ENCODE data around the gene KPNB1. TPM values are rescaled to one million over a fixed set of nuclear protein-coding genes. Genes with fewer than 3 reads are reported as not detected.
A peak's percentile ranks its signal among the peaks of the same experiment; 100 is the strongest.

The KPNB1 gene
- total and polyA plus RNA-seq, 2 of the 8 experiments (the other 6 are each of a cell fraction or from before 2014, with no cell fraction given): 171 to 625 TPM

DNA sequence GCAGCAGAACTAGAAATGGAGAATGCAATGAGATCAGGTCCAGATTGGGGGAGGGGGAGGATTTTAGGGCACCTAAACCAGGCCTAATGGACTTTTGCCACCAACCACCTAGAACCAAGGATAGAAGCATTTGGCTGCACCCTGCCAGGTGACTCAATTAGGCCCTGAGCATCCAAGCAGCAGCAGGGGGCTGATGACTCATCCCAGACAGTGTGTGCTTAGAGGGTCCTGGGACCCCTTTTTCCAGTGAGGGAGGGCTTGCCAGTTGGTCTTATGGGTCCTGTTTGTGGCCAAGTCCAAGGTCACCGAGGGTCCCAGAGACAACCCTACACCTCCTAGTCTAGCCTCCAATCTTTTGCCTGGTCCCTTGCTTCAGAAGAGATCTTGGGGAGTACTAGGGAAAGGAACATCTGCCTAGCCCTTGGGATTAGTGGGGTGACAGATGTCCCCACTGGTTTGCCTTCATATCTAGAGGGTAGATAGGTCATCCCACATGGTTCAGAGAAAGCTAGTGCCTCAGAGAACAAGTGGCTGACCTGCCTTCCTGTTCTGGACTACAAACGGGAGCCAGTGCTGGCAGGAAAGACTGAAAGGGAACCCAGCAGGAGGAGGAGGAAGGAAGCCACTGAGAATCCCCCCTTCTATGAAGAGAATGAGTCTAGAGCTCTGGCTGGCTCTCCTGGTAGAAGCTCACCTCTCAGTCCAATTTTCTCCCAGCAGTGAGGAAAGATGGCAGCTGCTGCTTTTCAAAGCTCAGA is 42.6 kb downstream of the KPNB1 start:
- no peak overlapping the region for H3K14ac ChIP-seq (ENCODE audit: insufficient read length)
- H4K20me1 ChIP-seq (replicated peaks in 1 of 2; ENCODE audit: control insufficient read depth in 1 of 2, insufficient read depth in 2 of 2, low read length in 2 of 2): peaks cover 0 to 3% of the 10 kb centered on the region in 2 experiments
- H3K23me2 ChIP-seq (ENCODE audit: low read depth, low read length): peaks cover 14% of the 10 kb centered on the region
- TF ChIP-seq CEBPB (IDR thresholded peaks at IDR 0.05; ENCODE audit: low read depth, low read length) (no peak), YY1 (IDR thresholded peaks at IDR 0.05; ENCODE audit: low read depth, low read length) (0 out of 2 replicates have a peak, but pooled peaks have one; percentile 24), SRF (IDR thresholded peaks at IDR 0.05; ENCODE audit: low read depth, low read length) (no peak)
- no peak overlapping the region for H2BK15ac ChIP-seq (ENCODE audit: low read length)
- no peak overlapping the region for H2BK120ac ChIP-seq (replicated peaks; ENCODE audit: low read depth, low read length)
- H3K27me3 ChIP-seq (replicated peaks in 1 of 4; ENCODE audit: control insufficient read depth in 3 of 4, extremely low read depth in 1 of 4, insufficient read depth in 3 of 4, low read length in 3 of 4): no peaks in the 10 kb centered on the region; a peak in 1 of 7 replicates
- no peak overlapping the region; the same call in 1 of the 2 replicates for H2AK5ac ChIP-seq (ENCODE audit: low read depth, low read length)
- H3K79me1 ChIP-seq (ENCODE audit: low read depth, low read length): no peaks in the 10 kb centered on the region; the same call in 1 of the 2 replicates
- H2BK20ac ChIP-seq (ENCODE audit: low read length): peak overlapping the region; percentile 29; the same call in 1 of the 2 replicates
- no peak overlapping the region for H2AFZ ChIP-seq (ENCODE audit: low read length)
- DNase-seq (ENCODE audit: low read depth in 1 of 2, low spot score in 2 of 2) (no peak), FAIRE-seq (no peak)
- H3K27ac ChIP-seq (ENCODE audit: low read depth, low read length): no peak overlapping the region
- peak overlapping the region; percentile 65 to 93 for H3K4me2 ChIP-seq (ENCODE audit: insufficient read depth in 1 of 2, low read depth in 2 of 2, low read length in 2 of 2)
- H3K4me1 ChIP-seq (replicated peaks in 1 of 4; ENCODE audit: control insufficient read depth in 3 of 4, insufficient read depth in 4 of 4, low read length in 3 of 4): peaks cover 17 to 25% (median 22%) of the 10 kb centered on the region in 4 experiments
- POLR2A ChIA-PET (ENCODE audit: partially characterized antibody): interaction anchor here (0.8 to 41.8 kb wide), 10 partner anchors 9 to 54 kb away, joined by 3 to 1575 read pairs (median 3); partner anchors contain the start of genes KPNB1 and TBX21
- 0 out of 2 replicates have a peak overlapping the region, but pooled peaks have one; percentile 1 for H2BK5ac ChIP-seq (ENCODE audit: low read depth, low read length)
- H3K9me3 ChIP-seq (ENCODE audit: insufficient read depth in 2 of 2, low read depth in 1 of 2, low read length in 1 of 2): no peaks in the 10 kb centered on the region
- H3K56ac ChIP-seq (replicated peaks; ENCODE audit: insufficient read length, low read depth, low read length): no peak overlapping the region
- peak overlapping the region; percentile 64; the same call in 1 of the 2 replicates for H2BK12ac ChIP-seq (ENCODE audit: low read depth, low read length)
- no peak overlapping the region for H4K91ac ChIP-seq (replicated peaks; ENCODE audit: insufficient read length, low read length)
- WGBS, 2 experiments (ENCODE audit: extremely low coverage in 1 of 2, insufficient coverage in 1 of 2, insufficient read length in 1 of 2, insufficient replicate concordance in 2 of 2, low coverage in 1 of 2, low lambda C conversion rate in 2 of 2, missing lambda C conversion rate in 1 of 2): 64% methylated on average over 2 of the region's 2 CpGs; no CpG with 5 or more reads in 1 of the 2 experiments
- CTCF ChIA-PET (ENCODE audit: partially characterized antibody): interaction anchor here (0.9 to 19.8 kb wide), 10 partner anchors 8 to 53 kb away, joined by 3 to 441 read pairs (median 6); partner anchors contain the start of gene TBX21
- H3K79me2 ChIP-seq (ENCODE audit: control insufficient read depth in 1 of 2, insufficient read depth in 2 of 2, low read length in 2 of 2): no peaks in the 10 kb centered on the region; a peak in 2 of 4 replicates
- H3K4me3 ChIP-seq (ENCODE audit: extremely low read depth in 1 of 4, insufficient read depth in 2 of 4, low read depth in 3 of 4, low read length in 4 of 4): peak overlapping the region in 2 of 4 experiments; percentile 26 to 79; a peak in 2 of 8 replicates
- no peak overlapping the region for H4K5ac ChIP-seq (ENCODE audit: insufficient read length, low read depth, low read length)
- H3K4ac ChIP-seq (replicated peaks; ENCODE audit: insufficient read length, low read depth, low read length): no peak overlapping the region
- no peak overlapping the region; the same call in 1 of the 2 replicates for H3K18ac ChIP-seq (ENCODE audit: extremely low read depth, low read length)
- no peak overlapping the region for H4K8ac ChIP-seq (ENCODE audit: extremely low read depth, insufficient read depth, low read length)
- H3K9ac ChIP-seq (replicated peaks in 1 of 4; ENCODE audit: extremely low read depth in 1 of 4, low read depth in 3 of 4, low read length in 3 of 4): no peak overlapping the region
- peaks cover 0 to 3% (median 0%) of the 10 kb centered on the region in 4 experiments; a peak in 1 of 8 replicates for H3K36me3 ChIP-seq (ENCODE audit: control insufficient read depth in 2 of 4, insufficient read depth in 4 of 4, low read length in 3 of 4)
- no peak overlapping the region for H3K23ac ChIP-seq (ENCODE audit: insufficient read length)
